NCI-H2029 treated with DMSO at 0.1 percent for 48 hours (cell line): ENCODE measurements around the gene KLF15.

Experiments used
- DNase-seq: peaks from one replicate; lab custom pipeline; 2025; lab: John Stamatoyannopoulos, UW

The KLF15 gene

DNA sequence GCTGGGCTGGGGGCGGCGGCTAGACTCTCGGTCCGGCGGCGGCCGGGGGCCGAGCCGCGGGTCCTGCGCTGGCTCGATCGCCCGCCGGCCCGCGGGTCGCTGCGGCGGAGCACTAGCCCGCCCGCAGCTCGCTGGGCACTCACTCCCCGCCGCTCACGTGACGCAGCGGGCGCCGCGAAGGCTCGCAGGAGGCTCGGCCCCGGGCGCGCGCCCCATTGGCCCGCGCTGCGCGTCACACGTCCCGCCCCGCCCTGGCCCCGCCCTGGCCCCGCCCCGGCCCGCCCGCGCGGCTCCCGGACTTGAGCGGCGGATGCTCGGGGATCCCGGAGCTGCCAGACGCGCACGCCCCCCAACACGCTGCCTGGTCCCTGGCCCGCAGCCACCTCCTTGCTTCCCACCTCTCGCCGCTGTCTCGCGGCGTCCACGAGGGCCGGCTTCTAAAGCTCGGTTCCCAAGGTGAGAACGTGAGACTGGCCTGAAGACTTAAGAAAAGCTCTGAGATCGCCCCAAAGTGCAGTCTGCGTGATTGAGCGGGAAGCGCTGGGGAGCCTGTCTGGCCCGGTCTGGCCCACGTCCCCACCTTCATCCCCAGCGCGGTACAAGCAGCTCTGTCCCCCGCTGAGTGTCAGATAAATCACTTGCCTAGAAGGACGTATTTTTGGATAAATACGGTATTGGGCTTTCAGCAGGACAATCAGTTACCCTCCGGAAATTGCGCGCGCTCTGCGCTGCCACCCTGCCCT lies at the start of gene KLF15:
TSS of gene KLF15 (minus strand) at position 114 of the 743 bp plus-strand sequence. CDS start 4,486 bp downstream, outside the sequence.
- peak; percentile 17 for DNase-seq

DNA sequence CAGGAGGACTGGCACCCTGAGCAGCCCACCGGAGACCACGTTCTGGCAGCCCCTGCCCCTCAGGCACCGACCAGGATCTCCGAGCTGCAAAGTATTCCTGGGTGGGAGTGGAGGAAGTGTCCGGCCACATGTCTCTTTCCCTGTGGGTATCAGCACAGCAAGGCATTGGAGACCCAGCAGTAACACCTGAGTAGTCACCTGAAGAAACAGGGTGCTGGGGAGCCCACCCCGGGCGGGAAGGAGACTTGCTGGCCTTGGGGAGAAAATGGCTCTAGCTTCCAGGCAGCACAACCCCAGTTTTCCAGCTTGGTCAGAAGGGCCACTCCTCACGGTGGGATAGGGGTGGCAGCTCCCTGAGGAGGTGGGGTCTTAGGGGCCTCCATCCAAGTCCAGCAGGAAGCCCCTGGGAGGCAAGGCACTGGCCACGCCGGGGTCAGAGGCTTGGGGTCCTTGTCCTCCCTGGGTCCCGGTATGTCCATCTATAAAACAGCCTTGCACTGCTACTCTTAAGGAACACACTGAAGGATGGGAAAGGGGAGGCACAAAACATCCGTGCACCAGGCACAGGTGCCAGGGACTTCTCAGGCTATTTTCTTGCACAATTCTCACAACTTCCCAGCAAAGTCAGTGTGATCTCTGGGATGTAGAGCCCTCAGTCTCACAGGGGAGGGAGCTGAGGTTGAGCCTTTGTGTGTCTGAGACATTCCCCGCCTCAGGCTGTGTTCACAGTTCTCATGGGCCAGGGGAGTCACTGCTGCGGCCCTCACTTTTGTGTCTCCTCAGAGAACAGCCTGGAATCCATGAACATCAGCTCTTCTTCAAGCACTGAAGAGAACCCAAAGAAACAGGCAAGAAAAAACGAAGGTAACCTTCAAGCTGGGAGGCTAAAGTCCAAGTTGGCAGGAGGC lies 49.4 kb upstream of the KLF15 start:
- DNase-seq: no peak

DNA sequence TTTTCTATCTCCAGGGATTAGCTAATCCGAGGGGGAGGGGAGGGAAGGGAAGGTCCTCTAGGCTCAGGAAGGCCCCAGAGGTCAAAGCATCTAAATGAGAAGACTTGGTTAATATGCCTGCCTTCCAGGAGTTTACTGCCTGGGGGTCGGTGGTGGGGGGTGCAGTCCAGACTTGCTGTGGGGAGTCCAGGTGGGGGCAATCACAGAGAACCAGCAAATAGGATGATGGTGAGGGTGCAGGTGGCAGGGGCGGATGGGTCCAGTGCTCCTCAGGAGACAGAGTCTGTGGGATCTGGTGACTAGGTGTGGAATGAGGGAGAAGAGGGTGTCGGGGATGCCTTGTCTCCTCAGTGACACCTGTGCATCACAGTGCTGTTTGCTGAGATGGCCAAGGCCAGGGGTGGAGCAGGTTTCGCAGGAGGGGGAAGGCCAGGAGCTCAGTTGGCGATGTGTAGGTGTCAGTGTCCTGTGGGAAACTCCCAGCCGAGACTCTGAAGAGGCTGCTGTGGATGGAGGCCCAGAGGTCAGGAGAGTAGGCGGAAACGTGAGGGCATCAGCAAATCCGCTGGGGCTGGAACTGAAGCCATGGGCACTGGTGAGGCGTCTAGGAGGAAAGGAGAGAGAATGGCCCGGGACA lies 45.6 kb upstream of the KLF15 start:
- no peak for DNase-seq

DNA sequence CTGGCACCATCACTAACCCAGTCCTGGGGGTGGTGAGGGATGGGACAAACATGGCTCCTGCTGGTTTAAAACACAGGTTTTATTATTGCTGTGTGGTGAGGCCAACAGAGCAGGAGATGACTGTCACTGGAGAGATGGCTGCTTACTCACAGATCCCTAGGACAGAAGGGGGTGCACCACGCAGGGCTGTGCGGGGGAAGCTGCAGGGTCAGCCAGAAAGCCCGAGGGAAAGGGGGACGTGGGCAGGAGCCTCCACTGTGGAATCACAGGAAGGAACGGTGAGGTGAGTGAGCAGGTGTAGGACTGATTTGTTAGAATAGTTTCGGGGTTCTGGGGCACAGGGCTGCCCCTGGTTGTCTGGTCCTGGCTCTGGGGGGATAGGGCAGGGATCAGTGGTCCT lies 45.0 kb upstream of the KLF15 start:
- DNase-seq: no peak

DNA sequence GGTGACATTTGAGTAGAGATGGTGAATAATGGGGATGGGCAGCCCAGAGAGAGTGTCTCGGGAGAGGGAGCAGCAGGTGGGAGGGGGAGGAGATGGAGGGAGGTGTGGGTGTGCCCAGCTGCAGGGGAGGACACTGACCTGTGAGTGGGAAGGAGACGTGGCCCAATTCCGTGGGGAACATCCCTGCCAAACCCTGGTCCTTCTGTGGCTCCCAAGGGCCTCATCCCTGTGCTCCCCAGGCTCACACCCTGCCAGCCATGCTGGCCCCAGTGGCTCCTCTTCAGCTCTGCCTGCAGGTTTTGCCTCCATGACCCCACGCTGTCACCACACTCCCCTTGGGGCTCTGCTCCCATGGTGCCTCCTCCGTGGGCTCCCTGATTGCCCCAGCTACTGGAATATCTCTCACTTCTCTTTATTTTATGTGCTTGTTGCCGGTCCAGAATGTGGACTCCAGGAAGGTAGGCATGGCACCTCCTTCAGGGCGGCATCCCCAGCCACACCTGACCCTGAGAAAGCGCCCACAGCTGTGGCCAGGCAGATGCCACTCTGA lies 44.5 kb upstream of the KLF15 start:
- no peak for DNase-seq

DNA sequence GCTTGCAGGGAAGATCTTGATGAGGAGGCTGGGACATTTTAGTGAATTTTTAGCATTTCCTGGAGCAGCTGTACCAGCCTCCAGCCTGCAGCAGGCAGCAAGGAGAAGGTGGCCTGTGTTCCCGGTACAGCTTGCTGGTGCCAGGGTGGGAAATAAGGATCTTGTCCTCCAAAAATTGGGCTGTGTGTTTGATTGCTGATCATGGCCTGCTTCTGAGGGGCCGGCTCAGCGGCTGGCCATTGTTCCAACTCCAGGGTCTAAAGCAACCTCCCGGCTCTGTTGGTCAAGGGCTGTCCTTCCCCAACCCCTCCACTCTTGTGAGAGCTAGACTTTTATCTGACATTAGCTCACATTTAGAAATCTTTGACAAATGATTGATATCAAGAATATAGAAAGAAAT lies 42.5 kb upstream of the KLF15 start:
- DNase-seq: no peak

DNA sequence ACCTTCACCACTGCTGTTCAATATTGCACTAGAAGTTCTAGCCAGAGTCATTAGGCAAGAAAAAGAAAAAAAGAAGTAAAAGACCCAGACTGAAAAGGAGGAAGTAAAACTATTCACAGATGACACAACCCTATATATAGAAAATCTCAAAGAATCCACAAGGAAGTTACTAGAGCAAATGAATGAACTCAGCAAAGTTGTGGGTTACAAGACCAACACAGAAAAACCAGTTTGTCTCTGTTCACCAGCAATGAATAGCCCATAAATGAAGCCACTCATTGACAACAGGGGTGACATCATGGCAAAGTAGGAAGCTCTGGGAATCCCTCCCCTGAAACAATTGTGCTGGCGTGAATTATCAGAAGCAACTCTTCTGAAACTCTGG lies 42.1 kb upstream of the KLF15 start:
- DNase-seq: no peak

DNA sequence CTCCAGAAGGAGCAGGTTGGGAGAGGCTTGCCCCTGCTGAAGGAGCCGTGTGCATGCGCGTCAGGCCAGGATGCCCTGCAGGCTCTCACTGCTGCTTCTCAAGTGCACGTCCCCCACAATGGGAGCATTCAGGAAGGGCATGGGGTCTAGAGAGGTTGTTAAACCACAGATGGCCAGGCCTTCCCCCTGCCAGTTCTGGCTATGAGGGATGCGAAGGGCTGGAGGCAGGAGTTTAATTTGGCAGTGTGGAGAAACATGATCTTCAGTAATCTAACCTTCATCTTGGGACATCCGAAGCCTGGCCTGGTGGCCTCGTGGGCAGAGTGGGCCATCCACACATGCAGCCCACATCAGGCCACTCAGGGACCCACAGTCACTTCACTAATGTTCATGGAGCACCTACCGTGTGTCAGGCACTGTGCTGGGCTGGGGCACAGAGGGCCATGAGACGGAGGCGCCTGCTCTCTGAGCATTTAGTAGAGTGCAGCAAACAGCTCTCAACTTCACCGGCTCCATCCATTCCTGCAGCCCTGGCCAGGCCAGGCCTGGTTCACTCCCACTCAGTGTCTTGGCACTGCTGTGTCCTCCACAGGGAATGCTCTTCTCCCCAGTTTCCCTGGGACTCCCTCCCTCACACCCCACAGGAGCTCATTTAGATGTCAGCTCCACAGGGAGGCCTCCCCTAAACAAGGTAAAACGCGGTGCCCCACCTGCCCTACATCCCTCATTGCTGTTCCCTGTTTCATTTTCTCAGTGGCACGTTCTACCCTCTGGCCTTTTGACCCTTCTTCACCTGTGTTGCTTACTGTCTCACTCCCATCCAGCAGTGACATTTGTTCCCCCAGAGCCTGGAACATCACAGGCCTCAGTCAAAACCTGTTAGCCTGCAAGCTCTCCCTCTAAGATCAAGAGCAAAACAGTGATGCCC lies 41.5 kb upstream of the KLF15 start:
- DNase-seq: no peak

DNA sequence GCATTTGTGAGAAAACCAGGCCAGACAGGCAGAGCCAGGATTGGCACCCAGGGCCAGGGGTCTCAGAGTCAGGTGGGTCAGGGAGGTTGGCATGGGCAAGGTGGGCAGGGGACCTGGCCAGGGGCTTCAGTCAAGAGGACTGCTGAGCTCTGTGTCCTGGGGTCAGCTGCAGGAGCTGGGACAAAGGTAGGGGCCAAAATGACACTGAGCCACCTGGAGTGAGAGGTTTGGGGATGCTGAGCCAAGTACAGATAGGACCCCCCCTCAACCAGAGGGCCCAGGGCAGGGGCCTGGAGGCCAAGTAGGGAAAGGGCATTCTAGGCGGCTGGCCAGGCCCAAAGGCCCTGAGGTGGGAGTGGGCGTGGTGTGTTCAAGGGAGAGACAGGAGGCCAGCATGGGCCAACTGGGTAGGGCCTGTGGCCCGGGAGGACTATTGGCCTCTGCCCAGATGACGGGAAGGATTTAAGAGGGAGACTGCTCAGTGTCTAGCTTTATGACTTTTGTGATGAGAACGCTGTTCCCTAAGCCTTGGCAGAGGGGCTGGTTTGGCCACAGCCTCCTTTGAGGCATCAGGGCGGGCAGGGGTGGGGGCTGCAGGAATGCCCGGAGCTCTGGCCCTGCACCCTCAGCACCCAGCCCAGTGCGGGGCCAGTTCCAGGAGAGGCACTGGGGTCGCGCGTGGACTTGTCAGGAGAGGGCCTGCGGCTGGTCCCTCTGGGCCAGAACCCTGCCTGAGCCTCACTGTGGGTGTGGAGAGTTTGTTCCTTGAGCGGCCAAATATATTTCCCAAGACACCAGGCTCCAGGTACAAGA lies 40.6 kb upstream of the KLF15 start:
- no peak for DNase-seq

DNA sequence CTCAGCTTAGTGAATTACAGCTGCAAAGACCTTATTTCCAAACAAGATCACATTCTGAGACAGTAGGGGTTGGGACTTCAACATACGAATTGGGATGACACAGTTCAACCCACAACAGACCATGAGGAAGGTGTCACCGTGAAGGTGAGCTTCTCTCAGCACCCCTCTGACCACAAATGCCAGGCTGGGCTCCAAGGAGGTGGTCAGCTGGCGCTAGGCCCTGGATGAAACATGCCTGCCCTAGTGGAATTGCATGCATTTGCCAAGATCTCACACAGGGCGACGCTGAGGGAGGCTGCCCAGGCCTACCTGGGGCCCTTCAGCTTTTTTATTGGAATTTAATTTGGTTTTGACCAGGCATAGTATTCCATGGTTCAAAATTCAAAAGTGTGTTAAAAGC lies 39.3 kb upstream of the KLF15 start:
- DNase-seq: no peak

DNA sequence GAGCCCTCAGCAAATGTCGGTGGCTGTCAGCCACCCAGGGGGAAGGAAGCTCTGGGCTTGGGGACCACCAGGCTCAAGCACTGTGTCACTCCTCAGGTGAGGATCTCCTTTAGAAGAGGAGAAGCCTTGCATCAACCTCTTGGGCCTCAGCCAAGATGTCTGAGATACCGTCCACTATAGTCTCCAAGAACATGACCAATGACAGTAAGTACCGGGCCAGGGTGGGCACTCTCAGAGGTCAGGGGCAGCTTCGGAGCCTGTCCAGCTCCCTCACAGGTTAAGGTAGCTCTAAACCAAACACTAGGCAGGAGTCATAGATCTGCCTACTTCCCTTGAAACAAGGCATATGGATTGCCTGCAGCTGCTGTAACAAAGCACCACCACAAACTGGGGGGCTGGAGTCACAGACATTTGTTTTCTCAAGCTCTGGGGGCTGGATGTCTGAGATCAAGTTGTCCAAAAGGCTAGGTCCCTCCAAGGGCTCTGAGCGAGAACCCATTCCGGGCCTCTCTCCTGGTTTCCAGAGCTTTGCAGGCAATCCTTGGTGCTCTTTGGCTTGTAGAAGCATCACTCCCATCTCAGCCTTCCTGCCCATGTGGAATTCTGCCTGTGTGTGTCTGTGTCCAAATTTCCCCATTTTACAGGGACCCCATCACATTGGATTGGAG lies 38.8 kb upstream of the KLF15 start:
- DNase-seq: no peak

DNA sequence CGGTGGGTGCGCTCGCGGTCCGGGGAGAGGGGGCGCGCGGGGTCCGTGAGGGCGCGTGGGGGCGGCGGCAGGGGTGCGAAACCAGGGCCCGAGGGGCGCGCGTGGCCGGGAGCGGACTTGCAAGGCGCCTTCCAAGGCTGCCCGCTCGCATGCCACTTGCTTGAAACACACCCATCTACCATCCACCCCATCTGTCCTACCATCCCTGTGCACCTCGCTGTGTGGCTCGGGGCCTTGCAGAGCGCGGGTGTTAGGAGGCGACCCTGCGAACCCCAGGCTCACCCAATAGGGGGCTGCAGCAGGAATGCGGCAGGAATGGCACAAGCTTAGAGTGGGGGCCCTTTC lies 37.7 kb upstream of the KLF15 start:
- no peak for DNase-seq

DNA sequence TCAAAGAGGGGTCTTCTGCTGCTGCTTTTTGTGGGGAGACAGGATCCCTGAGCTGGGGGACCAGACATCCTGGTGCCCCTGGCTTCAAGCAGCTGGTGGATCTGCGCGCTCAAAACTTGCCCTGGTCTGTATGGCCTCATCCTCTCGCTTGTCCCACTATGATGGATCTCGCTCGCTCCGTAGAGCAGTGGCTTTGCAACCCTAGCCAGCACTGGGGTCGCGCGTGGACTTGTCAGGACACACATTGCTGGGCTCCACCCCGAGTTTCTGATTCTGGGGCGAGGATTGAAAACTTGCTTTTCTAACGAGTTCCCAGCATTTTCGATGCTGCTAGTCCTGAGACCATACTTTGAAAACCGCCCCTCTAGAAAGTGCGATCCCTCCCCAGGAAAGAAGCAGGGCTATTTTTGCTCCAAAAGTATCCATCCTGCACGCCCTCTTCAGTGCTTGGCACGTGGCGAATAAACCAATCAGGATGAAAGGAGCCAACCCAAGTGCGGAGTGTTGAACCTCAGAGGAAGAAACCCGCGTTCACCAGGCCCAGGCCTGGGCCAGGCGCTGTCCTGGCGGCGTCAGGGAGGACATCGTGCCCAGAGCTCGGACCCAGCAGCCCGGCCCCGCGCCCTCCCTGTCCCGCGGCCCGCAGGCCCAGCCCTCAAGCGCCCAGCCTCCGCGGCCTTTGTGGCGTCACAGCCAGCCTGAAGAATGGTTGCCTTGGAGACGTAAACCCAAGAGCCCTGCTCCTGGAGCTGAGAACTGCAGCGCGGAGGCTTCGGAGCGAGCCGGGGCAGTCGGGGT lies 37.2 kb upstream of the KLF15 start, which contains the start of gene CFAP100:
TSS of gene CFAP100 (plus strand) at position 731 of the 798 bp plus-strand sequence. CDS start 1,092 bp downstream, outside the sequence.
- DNase-seq: no peak

DNA sequence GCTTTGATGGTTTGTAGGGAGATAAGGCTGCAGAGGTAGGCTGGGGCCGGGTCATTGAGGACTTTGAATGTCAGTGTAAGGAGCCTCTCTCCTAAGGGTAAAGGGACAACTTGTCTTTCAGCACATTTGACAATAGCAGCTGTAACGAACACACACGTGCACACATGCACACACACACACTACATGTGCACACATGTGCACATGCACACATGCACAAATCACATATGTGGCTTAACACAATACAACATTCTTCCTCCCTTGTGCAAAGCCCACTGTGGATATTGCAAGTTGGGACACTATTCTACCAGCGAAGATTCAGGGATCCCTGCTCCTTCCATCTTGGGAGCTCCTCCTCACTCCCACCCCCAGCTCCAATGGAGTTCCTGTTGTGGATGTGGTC lies 36.4 kb upstream of the KLF15 start:
- no peak for DNase-seq

DNA sequence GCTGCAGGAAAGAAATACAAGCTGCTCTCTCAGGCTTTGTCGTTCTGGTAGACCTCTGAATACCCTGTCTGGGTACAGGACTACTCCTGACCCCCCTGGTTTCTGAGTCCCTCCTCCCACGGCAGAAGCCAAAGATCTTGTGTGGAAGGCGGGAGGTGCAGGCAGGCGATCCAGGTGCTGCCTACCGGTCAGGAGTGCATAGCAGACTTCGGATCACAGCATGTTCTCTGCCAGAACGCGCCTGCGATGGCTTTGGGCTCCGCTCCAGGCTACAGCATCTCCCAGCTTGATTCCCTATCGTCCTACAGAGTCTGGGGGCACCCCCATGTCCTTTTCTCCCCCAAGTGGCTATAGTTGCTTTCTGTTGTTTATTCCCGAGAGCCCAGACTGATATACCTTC lies 35.0 kb upstream of the KLF15 start:
- no peak for DNase-seq

DNA sequence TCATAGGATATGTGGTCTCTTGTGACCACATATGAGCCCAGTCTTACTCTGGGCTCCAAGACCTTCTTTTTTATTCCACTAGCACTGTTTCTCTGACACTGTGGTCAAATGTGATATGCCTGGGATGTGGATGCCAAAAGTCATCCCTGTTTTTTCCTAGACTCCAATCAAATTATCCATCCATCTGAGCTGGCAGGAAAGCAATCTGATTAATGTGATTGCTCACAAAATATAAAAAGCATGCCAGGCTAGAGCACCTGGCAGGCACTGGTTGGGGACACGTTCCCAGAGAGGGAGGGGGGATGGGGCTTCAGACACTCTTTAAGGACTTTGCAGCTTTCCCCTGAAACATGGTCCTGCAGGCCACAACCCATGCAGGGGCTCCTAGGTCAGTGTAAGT lies 34.4 kb upstream of the KLF15 start:
- DNase-seq: no peak

DNA sequence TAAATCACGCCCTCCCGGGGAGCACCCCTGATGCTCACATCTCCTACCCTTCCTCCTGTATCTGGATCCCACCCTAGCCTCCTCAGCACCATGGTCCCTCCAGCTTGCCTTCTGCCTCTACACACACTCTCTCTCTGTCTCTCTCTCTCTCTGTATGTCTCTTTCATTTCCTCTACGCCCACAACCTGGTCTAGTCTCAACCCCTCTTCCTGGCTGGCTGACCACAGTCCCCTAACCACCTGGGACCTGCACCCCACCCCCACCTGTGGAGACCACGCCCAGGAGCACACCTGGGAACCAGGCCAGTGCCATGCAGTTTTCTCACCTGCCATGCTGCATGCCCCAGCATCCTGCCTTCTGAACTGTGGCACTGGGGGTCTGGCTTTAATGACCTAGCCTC lies 33.5 kb upstream of the KLF15 start:
- no peak for DNase-seq

DNA sequence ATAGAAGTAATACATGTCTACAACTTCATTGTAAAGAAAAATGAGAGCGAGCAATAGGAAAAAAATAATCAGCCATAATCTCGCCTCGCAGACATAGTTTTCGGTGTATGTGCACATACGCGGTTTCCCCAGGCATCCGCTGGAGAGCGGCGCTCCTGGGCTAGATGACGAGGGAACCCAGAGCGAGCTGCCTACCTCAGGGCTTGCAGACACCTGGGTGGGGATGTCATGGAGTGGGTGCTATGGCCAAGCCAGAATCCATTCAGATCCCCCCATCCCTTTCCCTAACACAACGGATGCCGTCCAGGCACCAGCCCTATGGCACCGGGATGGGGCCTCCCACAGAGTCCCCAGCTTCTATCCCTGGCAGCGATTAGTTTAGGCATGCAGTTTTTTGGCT lies 33.0 kb upstream of the KLF15 start:
- DNase-seq: no peak

DNA sequence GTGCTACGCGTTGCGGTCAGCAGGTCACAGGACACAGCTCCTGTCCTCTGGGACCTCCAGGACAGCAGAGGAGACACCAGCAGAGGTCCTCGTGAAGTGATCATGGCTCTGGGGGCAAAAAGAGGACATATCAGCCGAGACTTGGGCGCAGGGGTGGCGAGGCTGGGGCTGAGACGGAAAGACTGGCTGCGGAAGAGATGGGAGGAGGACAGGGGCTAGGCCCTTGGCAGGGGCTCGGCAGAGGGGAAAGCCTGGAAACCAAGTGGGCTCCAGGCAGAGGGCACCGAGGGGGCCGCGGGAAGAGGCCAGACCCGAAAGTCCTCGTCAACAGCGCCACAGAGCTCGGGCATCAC lies 32.6 kb upstream of the KLF15 start:
- no peak for DNase-seq
